PC-9 (cell line): ENCODE data around the gene SNX14. TPM values are rescaled to one million over a fixed set of nuclear protein-coding genes. Genes with fewer than 3 reads are reported as not detected.
A peak's percentile ranks its signal among the peaks of the same experiment; 100 is the strongest.

Source experiments
- Bru-seq: library from RNA; stranded (reverse); fragments of 400-500 nt; gene quantifications from one replicate; lab custom pipeline; 2021; lab: Mats Ljungman, UMichigan
- BruChase-seq, 2 experiments: library from RNA; stranded (reverse); fragments of 400-500 nt; gene quantifications; one replicate each; lab custom pipeline; 2021; lab: Mats Ljungman, UMichigan
- BruUV-seq: library from RNA; stranded (reverse); fragments of 400-500 nt; replicated peaks from 2 replicates; lab custom pipeline; 2021; lab: Mats Ljungman, UMichigan
- CTCF ChIA-PET: fragments of 300-600 bp; sonication (Branson Sonifier 250); formaldehyde crosslinking; loops from one replicate; lab custom pipeline; 2022; ENCODE audit warnings: antibody characterized with exemption; lab: Charles Lee
- POLR2A ChIA-PET: fragments of 300-600 bp; sonication (Branson Sonifier 250); formaldehyde crosslinking; loops from one replicate; lab custom pipeline; 2022; ENCODE audit warnings: antibody characterized with exemption; ENCODE audit not compliant: unreplicated experiment; lab: Charles Lee
- DNase-seq, 2 experiments: peaks; one replicate each; pipeline versions ENCODE4 v3.0.0 to v3.0.0-alpha.2; 2015 to 2022; ENCODE audit warnings: mixed read lengths in 1 of 2
- H2AFZ ChIP-seq: fragments of 200-600 bp; sonication (generic); 2 replicates; pipeline ENCODE4 v1.8.1; 2017; ENCODE audit warnings: antibody characterized with exemption
- H3F3A ChIP-seq: fragments of 200-600 bp; sonication (generic); 2 replicates; pipeline ENCODE4 v1.8.1; 2017; ENCODE audit warnings: antibody characterized with exemption, mild to moderate bottlenecking, low read depth; ENCODE audit not compliant: insufficient read depth
- H3K27ac ChIP-seq: fragments of 200-600 bp; sonication (generic); 2 replicates; pipeline ENCODE4 v1.6.1; 2016; ENCODE audit warnings: mixed run types
- H3K27me3 ChIP-seq: fragments of 200-600 bp; sonication (generic); 2 replicates; pipeline ENCODE4 v1.6.1; 2016; ENCODE audit warnings: low read depth, mixed run types; ENCODE audit not compliant: insufficient read depth
- H3K36me3 ChIP-seq: fragments of 200-600 bp; sonication (generic); 2 replicates; pipeline ENCODE4 v1.6.1; 2016; ENCODE audit warnings: low read depth, mixed run types
- H3K4me1 ChIP-seq: fragments of 200-600 bp; sonication (generic); replicated peaks from 2 replicates; pipeline ENCODE4 v1.6.1; 2016; ENCODE audit warnings: mixed run types; ENCODE audit not compliant: insufficient read depth
- H3K4me2 ChIP-seq: fragments of 200-600 bp; sonication (generic); 2 replicates; pipeline ENCODE4 v1.6.1; 2017; ENCODE audit warnings: mixed run types
- H3K4me3 ChIP-seq: fragments of 200-600 bp; sonication (generic); 2 replicates; pipeline ENCODE4 v1.6.1; 2016; ENCODE audit warnings: mixed run types
- H3K79me2 ChIP-seq: fragments of 200-600 bp; sonication (generic); 2 replicates; pipeline ENCODE4 v1.6.1; 2017; ENCODE audit warnings: low read depth, mixed run types
- H3K9me2 ChIP-seq: fragments of 200-600 bp; sonication (generic); 2 replicates; pipeline ENCODE4 v1.8.1; 2017; ENCODE audit warnings: mild to moderate bottlenecking; ENCODE audit not compliant: insufficient read depth
- H3K9me3 ChIP-seq: fragments of 200-600 bp; sonication (generic); 2 replicates; pipeline ENCODE4 v1.8.1; 2016; ENCODE audit warnings: low read depth; ENCODE audit not compliant: insufficient read depth
- H4K20me1 ChIP-seq: fragments of 200-600 bp; sonication (generic); 2 replicates; pipeline ENCODE4 v1.8.1; 2017; ENCODE audit not compliant: insufficient read depth
- EZH2 ChIP-seq: fragments of 200-600 bp; sonication (generic); IDR thresholded peaks from 2 replicates; pipeline ENCODE4 v1.8.0; 2017; ENCODE audit warnings: antibody characterized with exemption, low read depth
- intact Hi-C: fragments of 100-400 bp; cut with micrococcal nuclease; formaldehyde crosslinking; loops from one replicate; pipeline ENCODE4 v1.10.0; 2022; ENCODE audit not compliant: unreplicated experiment
- long read RNA-seq: library from polyadenylated mRNA; stranded (forward); transcript quantifications from one replicate; pipeline ENCODE4 v2.0.0, GENCODE V29; 2022
- total RNA-seq: library from RNA; stranded (reverse); gene quantifications from 2 replicates; pipeline ENCODE4 v1.2.3, GENCODE V29; 2021
- TF ChIP-seq, protein P1 (sequence below): fragments of 200-600 bp; sonication (generic); conservative IDR thresholded peaks from 2 replicates; pipeline ENCODE4 v1.6.1; 2017; ENCODE audit warnings: mixed run types, antibody characterized with exemption, mild to moderate bottlenecking, moderate library complexity

Gene SNX14, protein sequence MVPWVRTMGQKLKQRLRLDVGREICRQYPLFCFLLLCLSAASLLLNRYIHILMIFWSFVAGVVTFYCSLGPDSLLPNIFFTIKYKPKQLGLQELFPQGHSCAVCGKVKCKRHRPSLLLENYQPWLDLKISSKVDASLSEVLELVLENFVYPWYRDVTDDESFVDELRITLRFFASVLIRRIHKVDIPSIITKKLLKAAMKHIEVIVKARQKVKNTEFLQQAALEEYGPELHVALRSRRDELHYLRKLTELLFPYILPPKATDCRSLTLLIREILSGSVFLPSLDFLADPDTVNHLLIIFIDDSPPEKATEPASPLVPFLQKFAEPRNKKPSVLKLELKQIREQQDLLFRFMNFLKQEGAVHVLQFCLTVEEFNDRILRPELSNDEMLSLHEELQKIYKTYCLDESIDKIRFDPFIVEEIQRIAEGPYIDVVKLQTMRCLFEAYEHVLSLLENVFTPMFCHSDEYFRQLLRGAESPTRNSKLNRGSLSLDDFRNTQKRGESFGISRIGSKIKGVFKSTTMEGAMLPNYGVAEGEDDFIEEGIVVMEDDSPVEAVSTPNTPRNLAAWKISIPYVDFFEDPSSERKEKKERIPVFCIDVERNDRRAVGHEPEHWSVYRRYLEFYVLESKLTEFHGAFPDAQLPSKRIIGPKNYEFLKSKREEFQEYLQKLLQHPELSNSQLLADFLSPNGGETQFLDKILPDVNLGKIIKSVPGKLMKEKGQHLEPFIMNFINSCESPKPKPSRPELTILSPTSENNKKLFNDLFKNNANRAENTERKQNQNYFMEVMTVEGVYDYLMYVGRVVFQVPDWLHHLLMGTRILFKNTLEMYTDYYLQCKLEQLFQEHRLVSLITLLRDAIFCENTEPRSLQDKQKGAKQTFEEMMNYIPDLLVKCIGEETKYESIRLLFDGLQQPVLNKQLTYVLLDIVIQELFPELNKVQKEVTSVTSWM
- total RNA-seq (92.0 and 99.1 TPM in 2 replicates), Bru-seq, nascent RNA (percentile 91 among the genes with signal in this experiment), BruChase-seq, experiment 1, labeled RNA remaining after a 2-hour chase (percentile 96 among the genes with signal in this experiment), BruChase-seq, experiment 2, labeled RNA remaining after a 6-hour chase (percentile 81 among the genes with signal in this experiment)
- long read RNA-seq, transcript SNX14-201 (29 exons, 3,486 nt) = minor isoform, 8 of 110 reads
- long read RNA-seq, transcript SNX14-202 (26 exons, 3,348 nt) = minor isoform, 10 of 110 reads
- long read RNA-seq, transcript SNX14-203 (28 exons, 3,111 nt) = major isoform, 51 of 110 reads
- long read RNA-seq, partial matches to known transcripts = 6 of 110 reads
- long read RNA-seq, other reads (novel, unspliced or antisense) = 34 of 110 reads

DNA sequence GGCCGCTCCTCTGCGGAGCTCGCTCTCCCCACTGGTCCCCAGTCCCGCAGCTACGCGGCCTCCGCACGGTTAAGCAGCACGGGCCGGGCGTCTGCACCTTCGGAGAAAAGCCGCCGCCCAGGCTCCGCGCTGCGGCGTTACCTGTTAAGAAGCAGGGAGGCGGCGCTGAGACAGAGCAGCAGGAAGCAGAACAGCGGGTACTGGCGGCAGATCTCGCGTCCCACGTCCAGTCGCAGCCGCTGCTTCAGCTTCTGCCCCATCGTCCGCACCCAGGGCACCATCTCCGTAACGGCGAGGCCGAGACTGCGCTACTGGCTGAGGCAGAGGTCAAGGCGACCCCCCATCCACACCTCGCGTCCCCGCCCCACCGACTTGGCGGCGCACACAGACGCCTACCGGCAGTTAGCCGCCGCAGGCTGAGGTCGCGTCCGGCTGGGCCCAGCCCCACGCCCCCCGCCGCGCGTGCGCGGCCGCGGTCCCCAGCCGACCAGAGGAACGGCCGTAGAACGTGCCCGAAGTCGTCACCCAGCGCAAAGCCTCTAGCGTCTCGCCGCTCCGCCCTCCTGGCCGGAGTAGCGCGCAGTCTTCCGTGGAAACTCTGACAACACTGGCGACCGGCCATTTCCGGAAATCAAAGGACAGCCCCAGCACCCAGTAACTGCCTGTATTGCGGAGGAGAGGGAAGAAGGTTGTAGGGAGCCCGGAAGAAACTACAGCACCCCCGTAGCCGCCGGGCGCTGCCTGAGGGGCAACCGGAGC is at the start of gene SNX14:
Gene SNX14 (minus strand): TSS at position 421 of the 759 bp plus-strand sequence. CDS start 140 bp downstream, at position 281.
- TF ChIP-seq, protein P1, sequence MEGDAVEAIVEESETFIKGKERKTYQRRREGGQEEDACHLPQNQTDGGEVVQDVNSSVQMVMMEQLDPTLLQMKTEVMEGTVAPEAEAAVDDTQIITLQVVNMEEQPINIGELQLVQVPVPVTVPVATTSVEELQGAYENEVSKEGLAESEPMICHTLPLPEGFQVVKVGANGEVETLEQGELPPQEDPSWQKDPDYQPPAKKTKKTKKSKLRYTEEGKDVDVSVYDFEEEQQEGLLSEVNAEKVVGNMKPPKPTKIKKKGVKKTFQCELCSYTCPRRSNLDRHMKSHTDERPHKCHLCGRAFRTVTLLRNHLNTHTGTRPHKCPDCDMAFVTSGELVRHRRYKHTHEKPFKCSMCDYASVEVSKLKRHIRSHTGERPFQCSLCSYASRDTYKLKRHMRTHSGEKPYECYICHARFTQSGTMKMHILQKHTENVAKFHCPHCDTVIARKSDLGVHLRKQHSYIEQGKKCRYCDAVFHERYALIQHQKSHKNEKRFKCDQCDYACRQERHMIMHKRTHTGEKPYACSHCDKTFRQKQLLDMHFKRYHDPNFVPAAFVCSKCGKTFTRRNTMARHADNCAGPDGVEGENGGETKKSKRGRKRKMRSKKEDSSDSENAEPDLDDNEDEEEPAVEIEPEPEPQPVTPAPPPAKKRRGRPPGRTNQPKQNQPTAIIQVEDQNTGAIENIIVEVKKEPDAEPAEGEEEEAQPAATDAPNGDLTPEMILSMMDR = no peak
- no peak for TF ChIP-seq EZH2
- Histone ChIP-seq H3K27ac (peak within 1 kb of the TSS; percentile 76), H3K36me3 (no peaks in the 10 kb centered on the region), H3K9me2 (no peaks in the 10 kb centered on the region), H2AFZ (peak within 1 kb of the TSS; percentile 84), H3K79me2 (peaks cover 46% of the 10 kb centered on the region), H3K4me2 (peak within 1 kb of the TSS; percentile 81), H3K4me1 (peaks cover 34% of the 10 kb centered on the region), H3K9me3 (no peaks in the 10 kb centered on the region), H3K27me3 (no peaks in the 10 kb centered on the region), H3F3A (peaks cover 22% of the 10 kb centered on the region; the same call in 1 of the 2 replicates), H4K20me1 (no peaks in the 10 kb centered on the region; the same call in 1 of the 2 replicates), H3K4me3 (peak within 1 kb of the TSS; percentile 84)
- CTCF ChIA-PET = no interaction called here
- POLR2A ChIA-PET = interaction anchor here (0.5 to 0.7 kb wide), 7 partner anchors 8 to 1257 kb away, joined by 3 to 6 read pairs (median 4); no protein-coding TSS in a partner anchor
- DNase-seq = peak; percentile 85 to 92
- BruUV-seq = no TSS peak
- intact Hi-C loops = loop anchor here (1.0 to 5.0 kb wide), 5 partner anchors 50 to 239 kb away; no protein-coding TSS in a partner anchor

DNA sequence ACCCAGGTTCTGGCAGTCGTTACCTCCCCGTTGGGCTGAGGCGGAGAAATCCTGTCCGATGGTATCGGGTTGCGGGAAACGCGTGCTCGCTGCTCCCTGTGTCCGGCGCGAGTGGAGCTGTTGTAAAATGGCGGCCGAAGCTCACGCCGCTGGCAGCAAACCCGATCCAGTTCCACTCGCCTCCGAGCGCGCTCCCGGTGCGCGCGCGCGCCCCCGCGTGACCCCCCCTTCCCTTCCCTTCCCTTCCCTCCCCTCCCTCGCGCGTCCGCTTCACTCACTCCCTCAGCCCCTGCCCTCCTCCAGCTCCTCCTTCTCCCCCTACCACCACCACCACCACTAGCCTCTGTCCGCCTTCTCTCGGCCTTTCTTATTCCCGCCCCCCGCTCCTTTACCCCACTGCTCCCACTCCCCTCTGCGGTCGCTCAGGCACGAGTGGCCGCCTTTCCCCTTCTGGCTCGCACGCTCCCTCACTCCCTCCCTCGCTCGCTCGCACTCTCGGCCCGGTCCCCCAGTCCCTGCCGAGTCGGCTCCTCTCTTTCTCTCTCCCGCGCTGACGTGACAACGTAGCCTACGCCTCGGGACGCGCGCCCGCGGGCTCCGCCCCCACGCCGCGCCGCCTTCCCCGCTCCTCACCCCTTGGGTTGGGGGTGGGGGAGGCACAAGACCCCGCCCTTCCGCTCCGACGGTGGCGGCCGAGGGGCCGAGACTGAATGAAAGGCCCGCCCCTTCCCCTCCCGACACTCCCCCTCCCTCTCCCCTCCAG is 49.3 kb upstream of the SNX14 start, which contains the start of gene SYNCRIP:
Gene SYNCRIP (minus strand): TSS at position 113 of the 763 bp plus-strand sequence. CDS start 1,447 bp downstream, outside the sequence.
- Histone ChIP-seq H3K4me2 (peak within 1 kb of the TSS; percentile 97), H3K4me1 (peaks cover 30% of the 10 kb centered on the region), H3F3A (peaks cover 12% of the 10 kb centered on the region; the same call in 1 of the 2 replicates), H3K9me2 (no peaks in the 10 kb centered on the region), H3K27ac (peak within 1 kb of the TSS; percentile 99), H3K4me3 (peak within 1 kb of the TSS; percentile 91), H4K20me1 (peaks cover 37% of the 10 kb centered on the region), H2AFZ (peak within 1 kb of the TSS; percentile 88; the same call in 1 of the 2 replicates), H3K79me2 (peaks cover 47% of the 10 kb centered on the region), H3K9me3 (no peaks in the 10 kb centered on the region), H3K27me3 (no peaks in the 10 kb centered on the region), H3K36me3 (peaks cover 30% of the 10 kb centered on the region)
- TF ChIP-seq EZH2 = no peak
- TF ChIP-seq, protein P1 = no peak
- ChIA-PET CTCF (interaction anchor here (1.5 kb wide), 1 partner anchor 35 kb away, joined by 20 read pairs; no protein-coding TSS in a partner anchor), POLR2A (interaction anchor here (0.5 to 1.8 kb wide), 13 partner anchors 12 to 1533 kb away, joined by 3 to 49 read pairs (median 6); no protein-coding TSS in a partner anchor)
- no TSS peak for BruUV-seq
- peak; percentile 81 to 98 for DNase-seq
- intact Hi-C loops = loop anchor here (1.0 to 5.0 kb wide), 3 partner anchors 35 to 151 kb away; partner anchors contain the start of gene SNX14
